Ectodermal cell (in vitro differentiated cells): Measurements from ENCODE around the gene FUOM.

Experiments used
- H3K27ac ChIP-seq: 2 replicates; pipeline ENCODE4 v1.7.0; 2013; ENCODE audit warnings: mild to moderate bottlenecking, low read depth, low read length; ENCODE audit not compliant: insufficient read depth, poor library complexity, severe bottlenecking
- H3K27me3 ChIP-seq: 2 replicates; pipeline ENCODE4 v1.7.0; 2013; ENCODE audit warnings: mild to moderate bottlenecking, low read length; ENCODE audit not compliant: insufficient read depth, control insufficient read depth, poor library complexity, severe bottlenecking
- H3K36me3 ChIP-seq: one replicate; pipeline ENCODE4 v1.7.0; 2013; ENCODE audit warnings: low read length; ENCODE audit not compliant: control insufficient read depth, insufficient read depth
- H3K4me1 ChIP-seq: one replicate; pipeline ENCODE4 v1.7.0; 2013; ENCODE audit warnings: low read length; ENCODE audit not compliant: control insufficient read depth, insufficient read depth
- H3K4me3 ChIP-seq: 2 replicates; pipeline ENCODE4 v1.7.0; 2013; ENCODE audit warnings: low read depth, low read length, control low read depth; ENCODE audit not compliant: insufficient read depth
- H3K9me3 ChIP-seq: 2 replicates; pipeline ENCODE4 v1.7.0; 2013; ENCODE audit warnings: mild to moderate bottlenecking, low read length, moderate library complexity; ENCODE audit not compliant: control insufficient read depth
- WGBS, 2 experiments: methylation state at CpG; one replicate each; pipeline ENCODE4 v1.1.7; 2013; ENCODE audit warnings: missing lambda C conversion rate in 2 of 2; 5-methylcytosine and 5-hydroxymethylcytosine counted together

FUOM gene

DNA sequence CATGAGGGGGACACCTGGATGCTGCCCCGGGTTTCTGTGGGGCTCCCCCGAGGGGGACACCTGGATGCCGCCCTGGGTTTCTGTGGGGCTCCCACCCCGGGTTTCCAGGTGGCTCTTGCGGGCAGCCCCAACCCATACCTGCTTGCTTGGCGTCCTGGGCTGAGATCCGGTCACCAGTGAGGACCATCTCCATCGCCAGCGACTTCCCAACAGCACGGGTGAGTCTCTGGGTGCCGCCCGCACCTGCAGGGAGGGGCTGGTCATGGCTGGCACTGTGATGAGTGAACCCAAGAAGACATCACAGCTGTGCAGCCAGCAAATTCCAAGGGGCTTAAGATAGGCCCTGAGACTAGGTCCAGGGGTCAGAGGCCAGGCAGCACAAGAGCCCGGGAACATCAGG lies 8.9 kb upstream of the FUOM start:
- Histone ChIP-seq H3K4me3 (no peak overlapping the region), H3K36me3 (peaks cover 62% of the 10 kb centered on the region), H3K4me1 (no peaks in the 10 kb centered on the region), H3K27ac (no peak overlapping the region), H3K27me3 (no peaks in the 10 kb centered on the region), H3K9me3 (no peaks in the 10 kb centered on the region)
- 96 to 97% methylated on average over 13 of the region's 13 CpGs for WGBS, 2 experiments

DNA sequence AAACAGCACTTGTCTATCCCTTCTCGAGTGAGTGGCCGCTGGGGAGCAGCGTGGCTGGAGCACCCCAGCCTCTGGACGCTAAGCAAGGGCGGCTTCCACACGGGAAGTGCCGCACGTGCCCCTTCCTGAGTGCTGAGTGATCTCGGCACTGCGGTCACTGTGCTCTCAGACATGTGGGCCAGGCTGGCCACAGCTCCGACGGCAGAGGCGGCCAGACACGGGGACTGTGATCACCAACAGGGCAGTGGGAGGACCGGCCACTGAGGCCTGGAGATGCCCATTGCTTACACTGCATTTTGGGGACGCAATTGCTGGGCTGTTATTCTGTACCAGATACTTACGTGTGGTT lies 8.3 kb upstream of the FUOM start:
- Histone ChIP-seq H3K27ac (no peak overlapping the region), H3K9me3 (no peaks in the 10 kb centered on the region), H3K36me3 (peaks cover 56% of the 10 kb centered on the region), H3K4me1 (no peaks in the 10 kb centered on the region), H3K27me3 (no peaks in the 10 kb centered on the region), H3K4me3 (no peak overlapping the region)
- WGBS, 2 experiments, result 88 to 89% methylated on average over 17 of the region's 17 CpGs

DNA sequence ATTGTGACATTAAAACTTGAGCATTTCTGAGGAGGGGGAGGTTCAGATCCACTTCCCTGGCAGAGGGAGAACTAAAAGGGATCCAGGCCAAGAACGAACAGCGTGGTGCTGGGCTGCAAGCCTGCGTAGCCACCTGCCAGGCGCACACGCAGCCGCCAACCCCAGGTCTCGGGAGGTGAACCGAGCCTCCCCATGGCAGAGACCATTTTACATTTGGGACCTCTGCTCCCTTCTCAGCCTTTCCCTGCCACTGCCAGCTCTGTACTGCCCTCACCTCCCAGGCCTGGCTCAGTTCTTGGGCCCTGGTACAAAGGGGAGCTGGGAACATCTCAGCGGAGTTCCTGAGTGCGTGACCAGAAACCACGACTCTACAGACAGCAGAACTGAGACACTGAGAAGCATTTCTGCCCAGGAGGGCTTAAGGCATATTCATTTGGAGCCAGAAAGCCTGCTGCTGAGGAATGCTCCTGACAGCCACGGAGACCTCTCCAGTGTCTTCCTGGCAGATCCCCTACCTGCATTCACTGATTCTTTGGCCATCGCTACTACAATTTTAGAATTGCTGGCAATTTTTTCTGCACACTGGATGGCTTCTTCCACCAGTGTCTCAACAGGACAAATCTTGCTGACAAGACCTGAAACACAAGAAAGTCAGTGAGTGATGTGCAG lies 7.8 kb upstream of the FUOM start:
- no peaks in the 10 kb centered on the region for H3K4me1 ChIP-seq
- H3K4me3 ChIP-seq, result no peak overlapping the region
- H3K9me3 ChIP-seq, result no peaks in the 10 kb centered on the region
- 86 to 88% methylated on average over 13 of the region's 13 CpGs for WGBS, 2 experiments
- no peaks in the 10 kb centered on the region for H3K27me3 ChIP-seq
- H3K27ac ChIP-seq, result no peak overlapping the region
- H3K36me3 ChIP-seq, result peaks cover 54% of the 10 kb centered on the region

DNA sequence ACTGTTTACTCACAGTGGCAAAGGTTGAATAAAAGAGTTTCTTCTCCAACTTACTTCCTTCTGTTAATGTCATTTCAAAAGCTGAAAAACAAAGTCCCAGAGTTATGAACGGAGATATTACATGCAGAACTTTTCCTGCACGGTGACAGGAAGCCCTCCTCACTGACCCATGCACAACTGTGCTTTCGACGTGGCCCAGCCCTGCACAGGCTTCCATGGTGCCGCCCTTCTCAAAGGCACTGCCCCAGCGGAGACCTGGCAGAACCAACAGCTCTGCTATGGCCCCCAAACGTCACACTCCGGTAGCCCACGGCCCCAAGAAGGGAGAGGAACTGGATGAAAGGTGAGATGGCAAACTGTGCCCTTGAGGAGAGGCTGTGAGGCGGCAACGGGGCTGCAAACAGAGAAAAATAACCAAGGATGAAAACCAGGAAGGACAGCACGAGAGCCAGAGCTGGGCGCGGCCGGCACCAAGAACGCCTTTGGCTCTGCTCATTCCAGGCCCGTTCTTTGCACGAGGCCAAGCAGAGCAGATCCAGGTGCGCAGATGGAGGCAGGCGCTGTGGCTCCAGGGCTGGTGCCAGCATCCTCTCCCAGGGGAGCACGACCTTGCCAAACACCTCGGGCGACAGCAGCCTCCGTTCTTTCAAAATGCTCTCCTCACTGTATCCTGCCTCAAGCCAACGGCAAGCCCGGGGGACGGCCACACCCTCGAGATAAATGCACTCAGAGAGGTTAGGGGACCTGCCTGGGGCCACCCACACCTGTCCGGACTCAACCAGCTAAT lies 7.0 kb upstream of the FUOM start:
- Histone ChIP-seq H3K36me3 (peaks cover 46% of the 10 kb centered on the region), H3K4me3 (no peak overlapping the region), H3K27me3 (no peaks in the 10 kb centered on the region), H3K9me3 (no peaks in the 10 kb centered on the region), H3K27ac (no peak overlapping the region), H3K4me1 (no peaks in the 10 kb centered on the region)
- 95 to 96% methylated on average over 29 of the region's 29 CpGs for WGBS, 2 experiments

DNA sequence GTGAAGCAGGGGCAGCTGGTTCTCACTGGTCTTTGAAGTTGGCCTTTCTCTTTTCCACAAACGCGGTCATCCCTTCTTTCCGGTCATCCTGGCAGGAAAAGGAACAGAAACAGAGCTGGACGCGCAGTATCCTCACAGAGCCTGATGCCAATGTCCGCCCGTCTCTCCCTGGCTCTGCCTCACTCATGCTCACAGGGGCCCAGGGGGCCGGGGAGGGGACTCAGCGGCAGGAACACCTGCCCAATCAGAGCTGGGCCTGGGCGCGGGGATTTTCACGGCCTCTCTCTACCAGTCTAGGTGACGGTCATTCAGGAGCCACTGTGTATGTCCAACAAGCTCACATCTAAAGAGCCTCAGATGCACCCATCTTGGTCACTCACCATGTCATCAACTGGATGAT lies 5.0 kb upstream of the FUOM start:
- 95 to 96% methylated on average over 13 of the region's 13 CpGs for WGBS, 2 experiments
- H3K27ac ChIP-seq, result no peak overlapping the region
- H3K36me3 ChIP-seq, result peaks cover 33% of the 10 kb centered on the region
- no peaks in the 10 kb centered on the region for H3K4me1 ChIP-seq
- H3K9me3 ChIP-seq, result no peaks in the 10 kb centered on the region
- no peaks in the 10 kb centered on the region for H3K27me3 ChIP-seq
- H3K4me3 ChIP-seq, result no peak overlapping the region

DNA sequence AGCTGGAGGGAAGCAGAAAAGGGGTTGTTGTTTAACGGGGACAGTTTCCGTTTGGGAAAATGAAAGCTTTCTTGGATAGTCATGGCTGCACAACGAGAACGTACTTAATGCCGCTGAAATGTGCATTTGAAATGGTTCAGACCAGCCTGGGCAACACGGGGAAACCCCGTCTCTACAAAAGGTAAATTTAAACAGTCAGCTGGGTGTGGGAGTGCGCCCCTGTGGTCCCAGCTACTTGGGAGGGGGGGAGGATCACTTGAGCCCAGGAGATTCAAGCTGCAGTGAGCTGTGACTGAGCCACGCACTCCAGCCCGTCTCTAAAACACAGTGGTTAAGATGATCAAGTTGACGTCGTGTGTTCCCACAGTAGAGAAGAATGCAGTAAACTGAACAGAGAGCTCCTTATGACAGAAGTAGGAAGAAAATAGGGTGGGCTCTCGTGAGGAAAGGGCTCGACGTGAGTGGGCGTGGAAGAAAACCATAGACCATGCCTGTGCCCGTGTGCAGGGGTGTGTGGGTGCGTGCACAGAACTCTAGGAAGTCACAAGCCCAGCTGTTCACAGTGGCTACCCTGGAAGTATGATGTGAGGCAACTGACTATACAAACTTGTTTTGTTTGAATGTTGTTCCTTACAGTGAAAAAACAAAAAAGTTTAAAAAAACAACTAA lies 4.1 kb upstream of the FUOM start:
- 87 to 89% methylated on average over 18 of the region's 18 CpGs for WGBS, 2 experiments
- Histone ChIP-seq H3K36me3 (peaks cover 32% of the 10 kb centered on the region), H3K27ac (no peak overlapping the region), H3K27me3 (peaks cover 5% of the 10 kb centered on the region), H3K9me3 (no peaks in the 10 kb centered on the region), H3K4me1 (no peaks in the 10 kb centered on the region), H3K4me3 (no peak overlapping the region)

DNA sequence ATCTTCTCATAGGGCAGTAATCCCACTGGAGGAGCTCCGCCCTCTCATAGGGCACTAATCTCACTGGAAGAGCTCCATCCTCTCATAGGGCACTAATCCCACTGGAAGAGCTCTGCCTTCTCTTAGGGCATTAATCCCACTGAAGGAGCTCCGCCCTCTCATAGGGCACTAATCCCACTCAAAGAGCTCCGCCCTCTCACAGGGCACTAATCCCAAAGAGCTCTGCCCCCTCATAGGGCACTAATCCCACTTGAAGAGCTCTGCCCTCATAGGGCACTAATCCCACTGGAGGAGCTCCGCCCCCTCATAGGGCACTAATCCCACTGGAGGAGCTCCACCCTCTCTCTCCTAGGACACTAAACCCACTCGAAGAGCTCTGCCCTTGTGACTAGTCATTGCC lies 3.4 kb upstream of the FUOM start:
- Histone ChIP-seq H3K4me3 (no peak overlapping the region), H3K27ac (no peak overlapping the region), H3K36me3 (peaks cover 26% of the 10 kb centered on the region), H3K9me3 (no peaks in the 10 kb centered on the region), H3K27me3 (peaks cover 8% of the 10 kb centered on the region), H3K4me1 (peaks cover 7% of the 10 kb centered on the region)
- WGBS, 2 experiments, result 86 to 89% methylated on average over 5 of the region's 5 CpGs

DNA sequence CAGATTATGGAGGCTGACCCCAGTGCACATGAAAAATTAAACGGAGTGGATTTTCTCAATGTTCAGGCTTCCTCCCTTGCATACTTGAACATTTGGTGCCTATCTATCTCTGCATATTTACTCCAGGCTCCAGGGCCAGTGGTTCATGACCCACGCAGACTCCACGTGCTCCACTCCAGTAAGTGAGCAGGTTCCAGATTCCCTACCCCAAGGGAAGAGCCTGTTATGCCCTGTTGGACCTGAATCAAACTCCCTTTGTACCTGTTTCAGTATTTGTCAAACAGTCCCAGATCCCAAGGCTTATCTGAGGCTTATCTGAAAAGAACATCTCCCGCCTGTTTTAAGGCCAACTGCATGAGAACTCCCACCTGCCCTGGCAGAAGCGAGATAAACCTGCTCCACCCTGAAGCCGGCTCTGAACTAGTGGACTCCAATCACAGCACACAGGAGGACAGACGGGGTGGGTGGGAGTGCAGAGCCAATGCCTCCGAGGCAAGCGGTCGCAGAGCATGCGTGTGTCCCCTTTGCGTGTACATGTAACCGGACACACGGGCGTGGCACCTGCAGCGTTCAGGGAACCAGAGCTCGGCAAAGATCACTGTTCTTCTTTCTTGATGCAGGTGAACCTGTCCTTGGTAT lies 2.3 kb upstream of the FUOM start:
- Histone ChIP-seq H3K27ac (no peak overlapping the region), H3K4me3 (no peak overlapping the region)
- WGBS, 2 experiments, result 91 to 94% methylated on average over 17 of the region's 17 CpGs

DNA sequence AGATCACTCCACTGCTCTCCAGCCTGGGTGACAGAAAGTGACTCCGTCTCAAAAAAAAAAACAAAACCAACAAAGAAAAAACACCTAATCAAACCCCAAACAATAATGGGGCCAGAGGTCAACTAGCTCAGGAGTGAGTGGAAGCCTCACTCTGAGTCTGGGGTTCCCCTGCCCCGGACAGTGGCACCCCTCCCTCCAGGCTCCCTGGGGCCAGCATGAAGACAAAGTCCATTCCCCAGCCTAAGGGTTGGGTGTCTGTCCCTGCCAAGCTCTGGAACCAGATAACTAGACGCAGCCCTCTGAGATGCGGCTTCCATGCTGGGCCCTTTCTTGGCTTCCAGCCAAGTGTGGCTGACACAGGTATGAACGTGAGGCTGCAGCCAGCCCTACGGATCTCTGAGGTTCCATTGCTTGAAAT lies 1.7 kb upstream of the FUOM start:
- H3K27ac ChIP-seq, result no peak overlapping the region
- H3K36me3 ChIP-seq, result peaks cover 9% of the 10 kb centered on the region
- peaks cover 8% of the 10 kb centered on the region for H3K27me3 ChIP-seq
- no peaks in the 10 kb centered on the region for H3K9me3 ChIP-seq
- 76 to 80% methylated on average over 6 of the region's 6 CpGs for WGBS, 2 experiments
- H3K4me1 ChIP-seq, result peaks cover 8% of the 10 kb centered on the region
- no peak overlapping the region for H3K4me3 ChIP-seq

More for the DNA sequence above, 2.3 kb upstream of the FUOM start:
- Histone ChIP-seq H3K4me1 (peaks cover 8% of the 10 kb centered on the region), H3K9me3 (no peaks in the 10 kb centered on the region), H3K27me3 (peaks cover 8% of the 10 kb centered on the region), H3K36me3 (peaks cover 15% of the 10 kb centered on the region)

DNA sequence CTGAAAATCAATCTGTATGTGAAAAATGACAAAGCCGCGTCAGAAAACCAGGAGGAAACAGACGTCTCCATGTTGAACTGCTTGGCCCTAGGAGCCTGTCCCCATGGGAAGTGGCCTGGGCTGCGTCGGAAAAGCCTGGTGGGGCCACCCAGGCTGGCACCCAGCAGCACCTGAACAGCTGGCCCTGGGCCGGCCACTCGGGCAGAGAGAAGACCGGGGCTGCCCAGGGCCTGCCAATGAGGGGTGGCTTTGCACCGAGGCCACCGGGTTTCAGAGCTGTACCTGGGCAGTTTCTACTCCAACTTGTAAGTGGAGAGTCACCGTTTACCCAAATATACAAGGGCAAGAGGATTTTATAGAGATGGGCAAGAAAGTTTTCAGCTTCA lies 1.1 kb upstream of the FUOM start:
- Histone ChIP-seq H3K4me3 (no peak overlapping the region), H3K9me3 (no peaks in the 10 kb centered on the region), H3K36me3 (peaks cover 9% of the 10 kb centered on the region), H3K27me3 (peaks cover 8% of the 10 kb centered on the region), H3K4me1 (peaks cover 8% of the 10 kb centered on the region), H3K27ac (no peak overlapping the region)
- 92 to 95% methylated on average over 11 of the region's 11 CpGs for WGBS, 2 experiments
